OCI-LY3 (cell line): ENCODE results near the gene TWIST2.

ENCODE experiments used
- H2AFZ ChIP-seq: fragments of 200-600, 300-600 bp; shearing (Covaris generic); 2 replicates; pipeline ENCODE4 v1.6.0; 2014; ENCODE audit warnings: antibody characterized with exemption, low read depth, low read length
- H3K27ac ChIP-seq: fragments of 200-600, 300-600 bp; sonication (generic); 2 replicates; pipeline ENCODE4 v1.5.1; 2014; ENCODE audit warnings: mild to moderate bottlenecking, low read length, moderate library complexity, mixed read lengths
- H3K27me3 ChIP-seq: fragments of 200-600, 300-600 bp; sonication (generic); 2 replicates; pipeline ENCODE4 v1.6.1; 2014; ENCODE audit warnings: low read depth, low read length, mixed read lengths
- H3K36me3 ChIP-seq: fragments of 200-600, 300-600 bp; sonication (generic); replicated peaks from 2 replicates; pipeline ENCODE3; 2014; ENCODE audit warnings: low read depth, low read length, mixed read lengths
- H3K4me1 ChIP-seq: fragments of 300-600, 200-600 bp; sonication (generic); 2 replicates; pipeline ENCODE4 v1.6.1; 2014; ENCODE audit warnings: low read length, mixed read lengths
- H3K4me2 ChIP-seq: fragments of 200-600, 300-600 bp; sonication (generic); 2 replicates; pipeline ENCODE4 v1.6.1; 2014; ENCODE audit warnings: low read length, mixed read lengths
- H3K4me3 ChIP-seq: fragments of 300-600, 200-600 bp; sonication (generic); 2 replicates; pipeline ENCODE4 v1.5.1; 2014; ENCODE audit warnings: antibody characterized with exemption, mild to moderate bottlenecking, low read length, moderate library complexity
- H3K79me2 ChIP-seq: fragments of 300-600, 200-600 bp; shearing (Covaris generic); 2 replicates; pipeline ENCODE4 v1.6.1; 2014; ENCODE audit warnings: mild to moderate bottlenecking, low read length, mixed read lengths
- H3K9ac ChIP-seq: fragments of 300-600, 200-600 bp; shearing (Covaris generic); 2 replicates; pipeline ENCODE4 v1.6.0; 2014; ENCODE audit warnings: mild to moderate bottlenecking, low read length, moderate library complexity
- H3K9me3 ChIP-seq: fragments of 200-600, 300-600 bp; shearing (Covaris generic); 2 replicates; pipeline ENCODE4 v1.6.1; 2014; ENCODE audit warnings: low read length, mixed read lengths; ENCODE audit not compliant: insufficient read depth
- H4K20me1 ChIP-seq: fragments of 200-600, 300-600 bp; sonication (generic); 2 replicates; pipeline ENCODE4 v1.6.1; 2016; ENCODE audit warnings: low read length, mixed read lengths; ENCODE audit not compliant: insufficient read depth
- CTCF ChIP-seq: fragments of 200-600, 300-600 bp; sonication (generic); IDR thresholded peaks from 2 replicates; pipeline ENCODE4 v1.5.1; 2014; ENCODE audit warnings: antibody characterized with exemption, low read length, low read depth
- EZH2phosphoT487 ChIP-seq: fragments of 200-600 bp; shearing (Covaris generic); IDR thresholded peaks from 2 replicates; pipeline ENCODE4 v1.6.1; 2018; ENCODE audit warnings: antibody characterized with exemption, mixed run types, low read depth

TWIST2 gene

DNA sequence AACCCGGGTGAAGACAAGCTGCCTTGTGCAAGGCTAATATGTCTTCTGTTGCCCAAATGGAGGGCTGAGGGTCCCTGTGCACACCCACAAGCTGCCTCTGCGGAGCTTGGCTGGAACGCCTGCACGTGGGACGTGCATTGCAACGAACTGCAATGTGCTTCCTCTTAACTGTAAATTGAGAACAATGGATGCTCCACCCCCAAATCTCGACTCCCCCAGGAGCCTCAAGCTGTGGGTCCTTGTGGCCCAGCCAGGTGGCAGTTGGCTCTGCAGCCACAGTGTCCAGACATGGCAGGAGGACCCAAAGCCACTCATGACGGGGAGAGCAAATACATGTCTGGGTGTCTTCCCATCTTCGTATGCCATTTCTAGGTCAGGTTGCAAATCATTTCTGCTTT, 90.1 kb downstream of the TWIST2 start:
- no peak overlapping the region for H3K9ac ChIP-seq
- H3K27me3 ChIP-seq, result peaks cover 4% of the 10 kb centered on the region; the same call in 1 of the 2 replicates
- TF ChIP-seq EZH2phosphoT487 (no peak), CTCF (no peak)
- H3K4me3 ChIP-seq, result no peak overlapping the region
- no peak overlapping the region for H3K27ac ChIP-seq
- H2AFZ ChIP-seq, result no peak overlapping the region
- H3K36me3 ChIP-seq, result no peaks in the 10 kb centered on the region
- no peaks in the 10 kb centered on the region for H3K4me1 ChIP-seq
- H3K4me2 ChIP-seq, result no peak overlapping the region
- H3K9me3 ChIP-seq, result no peaks in the 10 kb centered on the region
- no peaks in the 10 kb centered on the region for H4K20me1 ChIP-seq
- H3K79me2 ChIP-seq, result no peaks in the 10 kb centered on the region

DNA sequence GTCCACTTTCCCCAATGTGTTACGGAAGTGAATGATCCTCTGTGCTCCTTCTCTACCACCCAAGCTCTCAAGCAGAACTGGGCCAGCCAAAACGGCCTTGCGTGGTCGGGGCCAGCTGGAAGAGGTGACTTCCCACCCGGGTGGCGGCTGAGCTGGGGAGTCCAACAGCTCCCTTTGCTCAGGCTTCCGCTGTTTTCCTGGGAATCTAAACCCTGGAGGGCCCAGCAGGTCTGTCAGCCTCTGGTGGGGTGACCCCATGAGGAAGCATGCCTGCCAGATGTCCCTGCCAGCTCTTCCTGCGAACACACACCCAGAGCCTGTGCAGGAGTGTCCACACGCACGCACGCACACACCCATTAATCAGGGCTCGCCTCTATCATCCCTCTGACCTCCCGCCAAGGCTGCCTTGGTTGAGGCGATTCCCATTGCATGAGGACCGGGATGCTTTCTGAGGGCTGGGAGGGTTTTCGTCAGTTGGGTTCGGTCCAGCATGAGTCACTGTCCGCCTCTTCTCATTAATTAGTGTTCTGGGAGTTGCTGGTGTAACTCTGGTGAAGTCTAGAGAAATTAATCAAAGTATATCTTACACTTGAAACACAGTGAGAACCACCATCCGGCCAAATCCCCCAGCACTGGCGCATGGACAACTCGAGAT, 90.6 kb downstream of the TWIST2 start:
- Histone ChIP-seq H3K9ac (no peak overlapping the region), H3K4me3 (no peak overlapping the region), H2AFZ (no peak overlapping the region), H4K20me1 (no peaks in the 10 kb centered on the region), H3K9me3 (no peaks in the 10 kb centered on the region), H3K27ac (no peak overlapping the region), H3K4me2 (no peak overlapping the region), H3K4me1 (no peaks in the 10 kb centered on the region), H3K79me2 (no peaks in the 10 kb centered on the region), H3K36me3 (no peaks in the 10 kb centered on the region), H3K27me3 (peaks cover 4% of the 10 kb centered on the region; the same call in 1 of the 2 replicates)
- TF ChIP-seq EZH2phosphoT487 (no peak), CTCF (no peak)

- Histone ChIP-seq H3K79me2 (no peaks in the 10 kb centered on the region), H3K4me3 (no peak overlapping the region), H3K36me3 (no peaks in the 10 kb centered on the region), H3K4me1 (no peaks in the 10 kb centered on the region), H3K4me2 (no peak overlapping the region), H3K27me3 (no peaks in the 10 kb centered on the region), H3K27ac (no peak overlapping the region), H4K20me1 (no peaks in the 10 kb centered on the region), H3K9ac (no peak overlapping the region), H2AFZ (no peak overlapping the region), H3K9me3 (no peaks in the 10 kb centered on the region)
- no peak for TF ChIP-seq CTCF
- TF ChIP-seq EZH2phosphoT487, result no peak
Measured at GRCh38 chr2:238939074-238939473, 91.2 kb downstream of the TWIST2 start.

DNA sequence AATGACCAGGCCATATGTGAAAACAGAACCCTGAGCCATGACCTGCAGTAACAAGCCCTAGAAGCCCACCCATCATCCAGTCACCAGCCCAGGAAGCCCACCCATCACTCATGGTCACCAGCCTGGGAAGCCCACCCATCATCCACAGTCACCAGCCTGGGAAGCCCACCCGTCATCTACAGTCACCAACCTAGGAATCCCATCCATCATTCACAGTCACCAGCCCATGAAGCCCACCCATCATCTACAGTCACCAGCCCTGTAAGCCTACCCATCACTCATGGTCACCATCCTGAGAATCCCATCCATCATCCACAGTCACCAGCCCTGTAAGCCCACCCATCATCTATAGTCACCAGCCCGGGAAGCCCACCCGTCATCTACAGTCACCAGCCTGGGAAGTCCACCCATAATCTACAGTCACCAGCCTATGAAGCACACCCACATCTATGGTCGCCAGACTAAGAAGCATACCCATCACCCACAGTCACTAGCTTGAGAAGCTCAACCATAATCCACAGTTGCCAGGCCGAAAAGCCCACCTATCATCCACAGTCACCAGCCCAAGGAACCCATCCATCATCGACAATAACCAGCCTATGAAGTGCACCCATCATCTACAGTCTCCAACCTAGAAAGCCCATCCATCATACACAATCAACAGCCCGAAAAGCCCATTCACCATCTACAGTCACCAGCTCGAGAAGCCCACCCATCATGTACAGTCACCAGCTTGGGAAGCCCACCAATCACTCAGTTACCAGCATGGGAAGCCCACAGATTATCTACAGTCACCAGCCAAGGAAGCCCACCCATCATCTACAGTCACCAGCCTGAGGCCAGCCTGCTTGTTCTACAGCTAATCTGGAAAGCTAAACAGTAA, 91.9 kb downstream of the TWIST2 start:
- Histone ChIP-seq H3K79me2 (no peaks in the 10 kb centered on the region), H3K27ac (no peak overlapping the region), H3K27me3 (no peaks in the 10 kb centered on the region), H3K4me1 (no peaks in the 10 kb centered on the region), H3K9ac (no peak overlapping the region), H3K36me3 (no peaks in the 10 kb centered on the region), H3K9me3 (no peaks in the 10 kb centered on the region), H2AFZ (no peak overlapping the region), H3K4me2 (no peak overlapping the region), H3K4me3 (no peak overlapping the region), H4K20me1 (no peaks in the 10 kb centered on the region)
- TF ChIP-seq EZH2phosphoT487, result no peak
- no peak for TF ChIP-seq CTCF
